HG03175 (cell line): ENCODE results near the gene SYNDIG1.
"Not testable (repeated sequence)": the region's sequence is repeated elsewhere in the genome, so short reads cannot be mapped to it uniquely, and the experiment has no call there.

ENCODE experiments used
- ATAC-seq: cut with Tn5 transposase; IDR thresholded peaks from one replicate; pipeline ENCODE4 v1.9.1; 2021; ENCODE audit warnings: mild to moderate bottlenecking, moderate library complexity; ENCODE audit not compliant: unreplicated experiment

SYNDIG1 gene

GRCh38 chr20:24492031-24492607 is 22.7 kb downstream of the SYNDIG1 start:
- ATAC-seq, result no peak

- ATAC-seq, result no peak
Measured at GRCh38 chr20:24492698-24493097, 23.3 kb downstream of the SYNDIG1 start.

GRCh38 chr20:24493181-24493580 is 23.8 kb downstream of the SYNDIG1 start:
- ATAC-seq, result no peak

- no peak for ATAC-seq
Measured at GRCh38 chr20:24493661-24494459, 24.4 kb downstream of the SYNDIG1 start.

- ATAC-seq, result no peak
Measured at GRCh38 chr20:24494460-24494920, 25.1 kb downstream of the SYNDIG1 start.

- no peak for ATAC-seq
Measured at GRCh38 chr20:24495266-24495665, 25.8 kb downstream of the SYNDIG1 start.

GRCh38 chr20:24497851-24498250 is 28.4 kb downstream of the SYNDIG1 start:
- ATAC-seq, result no peak

- ATAC-seq, result no peak
Measured at GRCh38 chr20:24498641-24499040, 29.2 kb downstream of the SYNDIG1 start.

- ATAC-seq, result no peak
Measured at GRCh38 chr20:24499472-24499871, 30.0 kb downstream of the SYNDIG1 start.

- no peak for ATAC-seq
Measured at GRCh38 chr20:24501764-24502556, 32.5 kb downstream of the SYNDIG1 start.

- no peak for ATAC-seq
Measured at GRCh38 chr20:24502661-24503060, 33.2 kb downstream of the SYNDIG1 start.

GRCh38 chr20:24503352-24503931 is 34.0 kb downstream of the SYNDIG1 start:
- no peak for ATAC-seq

GRCh38 chr20:24504331-24505285 is 35.2 kb downstream of the SYNDIG1 start:
- no peak for ATAC-seq

GRCh38 chr20:24506146-24506545 is 36.7 kb downstream of the SYNDIG1 start:
- ATAC-seq, result no peak

GRCh38 chr20:24506696-24507095 is 37.3 kb downstream of the SYNDIG1 start:
- no peak for ATAC-seq

- ATAC-seq, result no peak
Measured at GRCh38 chr20:24507182-24507853, 37.9 kb downstream of the SYNDIG1 start.

- ATAC-seq, result not testable (repeated sequence)
Measured at GRCh38 chr20:24512441-24512840, 43.0 kb downstream of the SYNDIG1 start.

GRCh38 chr20:24518515-24518914 is 49.1 kb downstream of the SYNDIG1 start:
- ATAC-seq, result no peak

GRCh38 chr20:24519476-24519875 is 50.0 kb downstream of the SYNDIG1 start:
- no peak for ATAC-seq

GRCh38 chr20:24521032-24521431 is 51.6 kb downstream of the SYNDIG1 start:
- ATAC-seq, result no peak
